ENCODE results near the gene TIPIN.

DNA sequence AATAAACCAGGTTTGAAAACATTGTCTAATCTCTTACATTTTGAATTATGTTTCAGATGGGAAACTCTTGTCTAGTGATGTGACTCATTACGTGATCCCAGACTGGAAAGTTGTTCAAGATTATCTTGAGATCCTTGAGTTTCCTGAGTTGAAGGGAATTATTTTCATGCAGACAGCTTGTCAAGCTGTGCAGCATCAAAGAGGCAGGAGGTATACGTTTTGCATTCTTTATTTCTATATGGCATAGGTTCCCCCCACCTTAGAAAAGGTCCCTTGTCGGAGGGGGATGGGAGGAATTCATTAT lies 61.6 kb downstream of the TIPIN start:
- TF ChIP-seq EZH2 (IDR thresholded peaks at IDR 0.05; ENCODE audit: borderline replicate concordance, insufficient read depth, low read length, poor library complexity, severe bottlenecking) (no peak), TAF1 (IDR thresholded peaks at IDR 0.05; ENCODE audit: low read depth) (no peak), POLR2AphosphoS5 (IDR thresholded peaks at IDR 0.05) (no peak), SMC3 (conservative IDR thresholded peaks at IDR 0.05; ENCODE audit: poor library complexity) (no peak), EP300 (conservative IDR thresholded peaks at IDR 0.05; ENCODE audit: poor library complexity, severe bottlenecking) (no peak), MXI1 (conservative IDR thresholded peaks at IDR 0.05; ENCODE audit: poor library complexity, severe bottlenecking) (no peak), RAD21 (conservative IDR thresholded peaks at IDR 0.05) (no peak)
- TF ChIP-seq, protein P1, sequence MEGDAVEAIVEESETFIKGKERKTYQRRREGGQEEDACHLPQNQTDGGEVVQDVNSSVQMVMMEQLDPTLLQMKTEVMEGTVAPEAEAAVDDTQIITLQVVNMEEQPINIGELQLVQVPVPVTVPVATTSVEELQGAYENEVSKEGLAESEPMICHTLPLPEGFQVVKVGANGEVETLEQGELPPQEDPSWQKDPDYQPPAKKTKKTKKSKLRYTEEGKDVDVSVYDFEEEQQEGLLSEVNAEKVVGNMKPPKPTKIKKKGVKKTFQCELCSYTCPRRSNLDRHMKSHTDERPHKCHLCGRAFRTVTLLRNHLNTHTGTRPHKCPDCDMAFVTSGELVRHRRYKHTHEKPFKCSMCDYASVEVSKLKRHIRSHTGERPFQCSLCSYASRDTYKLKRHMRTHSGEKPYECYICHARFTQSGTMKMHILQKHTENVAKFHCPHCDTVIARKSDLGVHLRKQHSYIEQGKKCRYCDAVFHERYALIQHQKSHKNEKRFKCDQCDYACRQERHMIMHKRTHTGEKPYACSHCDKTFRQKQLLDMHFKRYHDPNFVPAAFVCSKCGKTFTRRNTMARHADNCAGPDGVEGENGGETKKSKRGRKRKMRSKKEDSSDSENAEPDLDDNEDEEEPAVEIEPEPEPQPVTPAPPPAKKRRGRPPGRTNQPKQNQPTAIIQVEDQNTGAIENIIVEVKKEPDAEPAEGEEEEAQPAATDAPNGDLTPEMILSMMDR (IDR thresholded peaks at IDR 0.05; ENCODE audit: poor library complexity, severe bottlenecking): no peak
- TF ChIP-seq, protein P2, sequence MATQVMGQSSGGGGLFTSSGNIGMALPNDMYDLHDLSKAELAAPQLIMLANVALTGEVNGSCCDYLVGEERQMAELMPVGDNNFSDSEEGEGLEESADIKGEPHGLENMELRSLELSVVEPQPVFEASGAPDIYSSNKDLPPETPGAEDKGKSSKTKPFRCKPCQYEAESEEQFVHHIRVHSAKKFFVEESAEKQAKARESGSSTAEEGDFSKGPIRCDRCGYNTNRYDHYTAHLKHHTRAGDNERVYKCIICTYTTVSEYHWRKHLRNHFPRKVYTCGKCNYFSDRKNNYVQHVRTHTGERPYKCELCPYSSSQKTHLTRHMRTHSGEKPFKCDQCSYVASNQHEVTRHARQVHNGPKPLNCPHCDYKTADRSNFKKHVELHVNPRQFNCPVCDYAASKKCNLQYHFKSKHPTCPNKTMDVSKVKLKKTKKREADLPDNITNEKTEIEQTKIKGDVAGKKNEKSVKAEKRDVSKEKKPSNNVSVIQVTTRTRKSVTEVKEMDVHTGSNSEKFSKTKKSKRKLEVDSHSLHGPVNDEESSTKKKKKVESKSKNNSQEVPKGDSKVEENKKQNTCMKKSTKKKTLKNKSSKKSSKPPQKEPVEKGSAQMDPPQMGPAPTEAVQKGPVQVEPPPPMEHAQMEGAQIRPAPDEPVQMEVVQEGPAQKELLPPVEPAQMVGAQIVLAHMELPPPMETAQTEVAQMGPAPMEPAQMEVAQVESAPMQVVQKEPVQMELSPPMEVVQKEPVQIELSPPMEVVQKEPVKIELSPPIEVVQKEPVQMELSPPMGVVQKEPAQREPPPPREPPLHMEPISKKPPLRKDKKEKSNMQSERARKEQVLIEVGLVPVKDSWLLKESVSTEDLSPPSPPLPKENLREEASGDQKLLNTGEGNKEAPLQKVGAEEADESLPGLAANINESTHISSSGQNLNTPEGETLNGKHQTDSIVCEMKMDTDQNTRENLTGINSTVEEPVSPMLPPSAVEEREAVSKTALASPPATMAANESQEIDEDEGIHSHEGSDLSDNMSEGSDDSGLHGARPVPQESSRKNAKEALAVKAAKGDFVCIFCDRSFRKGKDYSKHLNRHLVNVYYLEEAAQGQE (IDR thresholded peaks at IDR 0.05; ENCODE audit: borderline replicate concordance): no peak

Measured in neural cell (in vitro differentiated cells).